ENCODE measurements around the gene BAHCC1. TPM values are rescaled to one million over a fixed set of nuclear protein-coding genes. Genes with fewer than 3 reads are reported as not detected.

Gene BAHCC1
- total and polyA plus RNA-seq, 2 donors from 2014 or later: 2.6 to 20.5 TPM

GRCh38 chr17:81374890-81375289 is 20.4 kb upstream of the BAHCC1 start:
- DNase-seq (no peak), FAIRE-seq (no peak)
- Histone ChIP-seq H3K27me3 (ENCODE audit: control insufficient read depth, insufficient read depth, low read length) (no peaks in the 10 kb centered on the region), H3K4me3 (ENCODE audit: low read length in 3 of 3) (no peak overlapping the region), H3K9me3 (ENCODE audit: control insufficient read depth in 2 of 3, insufficient read depth in 1 of 3, low read length in 3 of 3) (no peaks in the 10 kb centered on the region), H3K4me1 (ENCODE audit: control insufficient read depth in 2 of 3, insufficient read depth in 2 of 3, low read depth in 1 of 3, low read length in 3 of 3) (peaks cover 0 to 7% (median 0%) of the 10 kb centered on the region in 3 donors), H3K36me3 (ENCODE audit: control insufficient read depth in 2 of 3, insufficient read depth in 3 of 3, low read length in 3 of 3) (no peaks in the 10 kb centered on the region), H3K27ac (ENCODE audit: low read depth in 2 of 2, low read length in 2 of 2) (no peak overlapping the region), H3K9ac (ENCODE audit: low read length in 3 of 3) (no peak overlapping the region)
- TF ChIP-seq CTCF (IDR thresholded peaks at IDR 0.05; ENCODE audit: borderline replicate concordance, extremely low read depth, insufficient read depth): no peak
- intact Hi-C loops (cut with DNase I): no loop called here

- Histone ChIP-seq H3K27ac (ENCODE audit: low read depth in 2 of 2, low read length in 2 of 2) (no peak overlapping the region), H3K9ac (ENCODE audit: low read length in 3 of 3) (no peak overlapping the region), H3K9me3 (ENCODE audit: control insufficient read depth in 2 of 3, insufficient read depth in 1 of 3, low read length in 3 of 3) (no peaks in the 10 kb centered on the region), H3K27me3 (ENCODE audit: control insufficient read depth, insufficient read depth, low read length) (no peaks in the 10 kb centered on the region), H3K4me1 (ENCODE audit: control insufficient read depth in 2 of 3, insufficient read depth in 2 of 3, low read depth in 1 of 3, low read length in 3 of 3) (peaks cover 0 to 7% (median 0%) of the 10 kb centered on the region in 3 donors), H3K4me3 (ENCODE audit: low read length in 3 of 3) (no peak overlapping the region), H3K36me3 (ENCODE audit: control insufficient read depth in 2 of 3, insufficient read depth in 3 of 3, low read length in 3 of 3) (no peaks in the 10 kb centered on the region)
- DNase-seq: peak in 1 of 5 donors; percentile 40
- no peak for FAIRE-seq
- TF ChIP-seq CTCF (IDR thresholded peaks at IDR 0.05; ENCODE audit: borderline replicate concordance, extremely low read depth, insufficient read depth): no peak
- intact Hi-C loops (cut with DNase I): no loop called here
Measured at GRCh38 chr17:81376946-81377714, 18.1 kb upstream of the BAHCC1 start.

GRCh38 chr17:81378941-81379511 is 16.2 kb upstream of the BAHCC1 start:
- DNase-seq (peak in 1 of 5 donors; percentile 54), FAIRE-seq (no peak)
- Histone ChIP-seq H3K27ac (ENCODE audit: low read depth in 2 of 2, low read length in 2 of 2) (peak overlapping the region; percentile 8 to 32), H3K27me3 (ENCODE audit: control insufficient read depth, insufficient read depth, low read length) (no peaks in the 10 kb centered on the region), H3K9me3 (ENCODE audit: control insufficient read depth in 2 of 3, insufficient read depth in 1 of 3, low read length in 3 of 3) (no peaks in the 10 kb centered on the region), H3K36me3 (ENCODE audit: control insufficient read depth in 2 of 3, insufficient read depth in 3 of 3, low read length in 3 of 3) (no peaks in the 10 kb centered on the region), H3K9ac (ENCODE audit: low read length in 3 of 3) (no peak overlapping the region), H3K4me1 (ENCODE audit: control insufficient read depth in 2 of 3, insufficient read depth in 2 of 3, low read depth in 1 of 3, low read length in 3 of 3) (peaks cover 0 to 2% (median 0%) of the 10 kb centered on the region in 3 donors), H3K4me3 (ENCODE audit: low read length in 3 of 3) (no peak overlapping the region)
- intact Hi-C loops (cut with DNase I): no loop called here
- TF ChIP-seq CTCF (IDR thresholded peaks at IDR 0.05; ENCODE audit: borderline replicate concordance, extremely low read depth, insufficient read depth): no peak
